HG03460 (cell line): ENCODE data around the gene OR4D1.

Experiments used
- ATAC-seq: cut with Tn5 transposase; IDR thresholded peaks from one replicate; pipeline ENCODE4 v1.9.1; 2021; ENCODE audit not compliant: unreplicated experiment

The OR4D1 gene

DNA sequence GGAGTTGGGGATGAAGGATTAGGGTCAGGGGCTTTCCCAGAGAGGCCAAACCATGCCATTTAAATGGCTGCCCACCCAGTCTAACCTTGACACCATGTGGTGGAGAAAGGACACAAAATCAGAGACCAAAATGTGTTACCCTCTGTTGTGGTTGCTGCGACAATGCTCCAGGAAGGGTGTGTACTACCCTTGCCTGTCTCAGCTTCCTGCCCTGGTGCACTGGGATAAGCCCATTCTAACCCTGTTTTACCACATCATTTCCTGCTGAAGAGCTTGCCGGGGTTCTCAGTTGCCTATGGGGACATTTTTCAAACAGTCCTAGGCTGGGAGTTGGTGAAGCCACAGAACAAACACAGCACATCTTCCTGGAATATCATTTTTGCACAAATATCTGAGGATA is 4.9 kb downstream of the OR4D1 start:
- ATAC-seq, result no peak

DNA sequence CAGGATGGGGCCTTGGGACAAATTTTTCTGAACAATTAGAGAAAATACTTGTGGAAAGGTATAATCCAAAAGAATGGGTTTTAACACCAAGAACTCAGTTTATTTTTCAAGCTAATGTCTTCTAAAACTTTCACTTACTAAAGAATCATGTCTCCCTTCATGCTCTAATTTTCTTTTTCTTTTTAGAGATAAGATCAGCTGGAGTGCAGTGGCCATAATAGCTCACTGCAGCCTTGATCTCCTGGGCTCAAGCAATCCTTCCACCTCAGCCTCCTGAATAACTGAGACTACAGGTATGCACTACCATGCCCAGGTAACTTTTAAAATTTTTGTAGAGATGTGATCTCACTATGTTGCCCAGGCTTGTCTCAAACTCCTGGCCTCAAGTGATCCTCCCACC is 5.5 kb downstream of the OR4D1 start:
- ATAC-seq, result no peak

DNA sequence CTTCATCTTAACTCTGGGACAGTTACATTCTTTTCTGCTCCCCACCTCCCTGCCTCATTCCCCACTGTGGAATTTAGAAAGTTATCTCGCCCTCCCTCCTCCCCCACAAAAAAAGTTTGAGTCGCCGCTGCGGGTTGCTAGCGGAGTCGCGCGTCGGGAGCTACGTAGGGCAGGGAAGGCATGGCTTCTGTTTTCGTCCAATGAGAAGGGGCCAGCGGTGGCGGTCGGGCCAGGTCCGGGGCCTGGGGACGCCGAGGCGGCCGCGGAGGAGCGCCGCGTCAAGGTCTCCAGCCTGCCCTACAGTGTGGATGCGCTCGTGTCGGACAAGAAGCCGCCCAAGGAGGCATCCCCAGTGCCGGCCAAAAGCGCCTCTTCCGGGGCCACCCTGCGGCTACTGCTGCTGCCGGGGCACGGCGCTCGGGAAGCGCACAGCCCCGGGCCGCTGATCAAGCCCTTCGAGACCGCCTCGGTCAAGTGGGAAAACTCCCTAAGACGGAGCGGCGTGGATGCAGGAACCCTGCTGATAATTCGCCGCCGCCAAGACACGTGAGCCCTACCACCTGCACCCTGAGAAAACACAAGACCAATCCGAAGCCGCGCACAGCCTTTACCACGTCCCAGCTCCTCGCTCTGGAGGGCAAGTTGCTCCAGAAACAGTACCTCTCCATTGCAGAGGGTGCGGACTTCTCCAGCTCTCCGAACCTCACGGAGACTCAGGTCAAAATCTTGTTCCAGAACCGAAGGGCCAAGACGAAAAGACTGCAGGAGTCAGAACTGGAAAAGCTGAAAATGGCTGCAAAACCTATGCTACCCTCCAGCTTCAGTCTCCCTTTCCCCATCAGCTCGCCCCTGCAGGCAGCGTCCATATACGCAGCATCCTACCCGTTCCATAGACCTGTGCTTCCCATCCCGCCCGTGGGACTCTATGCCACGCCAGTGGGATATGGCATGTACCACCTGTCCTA is 8.9 kb downstream of the OR4D1 start:
- ATAC-seq, result no peak

GRCh38 chr17:58158181-58158580 is 10.0 kb downstream of the OR4D1 start:
- ATAC-seq, result no peak

DNA sequence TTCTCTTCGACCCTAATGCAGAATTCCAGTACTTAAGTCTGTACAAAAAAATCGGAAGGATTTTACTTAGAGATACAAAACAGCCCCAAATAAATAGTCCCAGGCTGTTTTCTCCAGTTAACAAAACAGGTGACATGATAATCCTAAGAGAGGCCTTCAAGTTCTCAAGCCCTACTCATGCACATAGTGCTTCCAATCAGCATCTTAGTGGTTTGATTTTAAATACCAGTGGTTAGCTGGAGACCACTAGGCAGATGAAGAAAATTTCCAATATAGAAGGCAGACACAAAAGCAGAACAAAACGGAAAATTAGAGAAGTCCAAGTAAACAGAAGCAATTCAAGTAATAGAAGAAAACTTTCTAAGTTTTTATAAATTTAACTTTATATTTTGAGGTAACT is 13.4 kb downstream of the OR4D1 start:
- ATAC-seq, result no peak

DNA sequence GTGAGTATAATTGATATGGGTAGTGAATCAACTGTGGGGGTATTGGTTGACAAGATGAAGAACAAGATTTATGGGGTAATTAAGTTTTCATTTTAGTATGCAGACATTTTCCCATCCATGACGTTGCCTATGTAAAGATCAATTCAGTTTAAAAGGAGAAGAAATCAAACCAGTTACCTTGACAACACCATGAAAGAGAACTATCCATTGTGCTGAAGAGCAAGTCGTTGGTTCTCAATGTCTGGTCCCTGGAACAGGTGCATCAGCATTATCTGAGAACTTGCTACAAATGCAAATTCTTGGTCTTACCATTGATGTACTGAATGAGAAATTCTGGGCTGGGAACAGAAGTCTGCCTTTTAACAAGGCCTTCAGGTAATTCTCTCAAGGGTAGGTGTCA is 17.8 kb downstream of the OR4D1 start:
- ATAC-seq, result no peak

DNA sequence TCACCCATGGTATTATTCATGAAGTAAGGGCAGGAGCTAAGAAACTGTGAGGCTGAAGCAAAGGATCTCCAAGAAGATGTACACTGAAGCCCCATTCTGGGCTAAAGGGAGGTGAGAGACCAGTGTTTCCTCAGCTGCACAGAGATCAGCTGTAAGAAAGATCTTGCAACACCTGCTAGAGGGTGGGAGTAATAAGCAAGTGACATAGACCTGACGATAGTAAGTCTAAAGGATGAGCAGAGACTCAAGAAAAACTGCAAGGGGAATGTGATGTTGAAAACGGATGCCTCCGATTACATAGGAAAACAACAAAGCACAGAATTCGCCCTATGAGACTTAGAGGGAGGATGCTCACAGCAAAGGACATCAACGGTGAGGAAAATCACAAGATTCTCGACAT is 18.5 kb downstream of the OR4D1 start, which contains the start of gene OR4D2:
Gene OR4D2, plus strand, starts transcription at position 301 of the 400 bp plus-strand sequence. CDS start 2,674 bp downstream, outside the sequence.
- ATAC-seq, result no peak

GRCh38 chr17:58170622-58171021 is 22.4 kb downstream of the OR4D1 start:
- ATAC-seq, result no peak

- ATAC-seq, result no peak
Observed at GRCh38 chr17:58172369-58173071, 24.3 kb downstream of the OR4D1 start.

DNA sequence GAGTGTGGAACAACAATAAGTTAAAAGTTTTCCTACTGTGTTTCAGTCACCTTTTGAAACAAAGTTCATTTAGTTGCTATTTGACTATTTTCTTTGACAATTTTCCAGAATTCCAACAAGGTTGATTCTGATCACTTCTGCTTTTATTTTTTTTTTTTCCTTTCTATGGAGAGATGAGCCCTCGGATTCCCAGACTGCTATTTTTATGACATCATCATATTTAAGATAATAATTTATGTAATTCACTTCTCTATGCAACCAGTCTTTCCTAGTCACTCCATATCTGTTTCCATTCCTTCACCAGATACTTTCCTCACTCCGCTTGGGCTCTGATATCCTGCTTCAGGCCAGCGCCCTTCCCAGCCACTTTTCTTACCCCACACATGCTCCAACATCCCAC is 26.7 kb downstream of the OR4D1 start:
- ATAC-seq, result no peak

DNA sequence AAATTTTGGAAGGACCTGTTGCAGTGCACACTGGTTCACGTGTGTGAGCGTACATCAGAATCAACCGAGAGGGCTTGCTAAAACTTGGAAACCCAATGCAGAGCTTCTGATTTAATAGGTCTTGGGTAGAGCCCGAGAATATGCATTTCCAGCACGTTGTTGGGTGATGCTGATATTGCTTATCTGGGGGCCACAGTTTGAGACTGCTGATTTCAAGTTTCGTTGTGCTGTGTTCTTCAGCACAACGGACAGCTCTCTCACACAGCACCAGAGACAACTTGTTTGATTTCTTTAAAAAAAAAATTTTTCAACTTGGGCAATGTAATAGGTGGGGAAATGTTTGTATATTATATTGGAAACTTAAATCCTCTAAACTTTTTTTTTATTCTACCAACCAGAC is 28.0 kb downstream of the OR4D1 start:
- no peak for ATAC-seq

- no peak for ATAC-seq
Observed at GRCh38 chr17:58181796-58182195, 33.6 kb downstream of the OR4D1 start.

DNA sequence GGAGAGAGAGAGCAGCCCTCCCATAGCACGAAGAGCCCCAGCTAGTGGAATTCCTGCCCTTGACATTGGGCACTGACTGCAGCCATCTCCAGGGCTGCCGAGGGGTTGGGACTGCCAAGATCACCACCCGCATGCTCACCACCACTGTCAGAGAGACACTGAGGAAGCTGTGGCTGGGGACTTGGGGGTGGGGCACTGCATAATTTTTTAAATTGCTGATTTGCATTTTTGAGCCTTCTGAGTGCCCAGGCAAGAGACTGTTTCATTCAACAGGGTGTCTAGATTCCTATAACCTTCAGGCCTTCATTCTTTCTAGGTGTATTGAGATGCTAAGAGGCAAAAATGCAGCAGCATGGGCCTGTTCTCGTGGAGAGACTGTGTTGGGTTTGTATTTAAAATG is 35.3 kb downstream of the OR4D1 start:
- ATAC-seq, result no peak

DNA sequence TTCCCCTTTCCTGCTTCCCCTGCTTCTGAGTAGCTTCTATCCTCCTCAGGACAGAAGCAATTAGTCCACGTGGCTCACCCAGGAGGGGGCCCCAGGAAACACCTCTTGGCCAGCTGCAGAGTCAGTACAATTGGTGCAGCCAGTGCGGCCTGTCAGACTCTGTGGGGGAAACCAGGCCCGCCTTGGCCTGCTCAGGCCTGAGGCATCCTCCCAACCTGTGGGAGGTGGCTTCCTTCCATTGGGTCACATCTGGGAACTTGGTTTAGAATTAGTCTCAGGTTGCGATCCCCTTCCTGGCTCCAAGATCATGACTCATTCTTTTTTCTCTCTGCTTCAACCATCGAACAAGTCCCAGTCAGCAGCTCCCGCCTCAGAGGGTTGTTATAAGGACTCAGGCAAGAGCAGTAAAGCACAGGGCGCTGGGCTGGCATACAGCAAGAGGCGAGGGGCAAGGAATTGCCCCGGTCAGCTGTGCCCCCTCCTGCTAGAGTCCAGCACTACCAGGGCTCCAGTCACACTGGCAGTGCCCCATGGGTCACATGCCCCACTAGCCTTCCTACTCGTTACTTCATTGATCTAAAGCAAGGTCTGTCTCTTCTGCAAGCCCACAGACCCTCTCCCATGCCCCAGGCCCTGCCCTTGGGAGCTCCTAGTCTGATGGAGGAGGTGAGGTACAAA is 36.3 kb downstream of the OR4D1 start:
- ATAC-seq, result no peak

GRCh38 chr17:58184986-58185761 is 37.0 kb downstream of the OR4D1 start:
- ATAC-seq, result no peak

GRCh38 chr17:58186591-58186990 is 38.4 kb downstream of the OR4D1 start:
- ATAC-seq, result no peak

GRCh38 chr17:58187063-58187462 is 38.9 kb downstream of the OR4D1 start:
- no peak for ATAC-seq

DNA sequence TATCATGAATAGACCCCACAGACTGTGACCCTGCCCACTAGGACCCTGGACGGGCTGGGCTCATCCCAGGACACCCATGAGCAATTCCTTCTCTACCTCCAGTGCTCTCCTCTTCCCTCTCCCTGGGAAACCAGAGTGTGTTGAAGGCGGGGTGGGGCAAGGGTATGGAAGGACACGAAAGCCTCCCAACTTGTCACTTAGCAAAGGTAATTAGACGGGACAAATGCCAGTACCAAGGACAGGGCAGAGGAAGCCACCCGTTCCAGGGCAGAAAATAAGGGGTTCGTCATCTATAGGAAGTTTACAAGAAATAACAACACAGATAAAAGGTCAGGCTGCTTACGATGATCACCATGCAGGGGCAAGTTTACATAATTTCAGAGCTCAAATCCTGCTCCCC is 39.5 kb downstream of the OR4D1 start:
- ATAC-seq, result no peak

DNA sequence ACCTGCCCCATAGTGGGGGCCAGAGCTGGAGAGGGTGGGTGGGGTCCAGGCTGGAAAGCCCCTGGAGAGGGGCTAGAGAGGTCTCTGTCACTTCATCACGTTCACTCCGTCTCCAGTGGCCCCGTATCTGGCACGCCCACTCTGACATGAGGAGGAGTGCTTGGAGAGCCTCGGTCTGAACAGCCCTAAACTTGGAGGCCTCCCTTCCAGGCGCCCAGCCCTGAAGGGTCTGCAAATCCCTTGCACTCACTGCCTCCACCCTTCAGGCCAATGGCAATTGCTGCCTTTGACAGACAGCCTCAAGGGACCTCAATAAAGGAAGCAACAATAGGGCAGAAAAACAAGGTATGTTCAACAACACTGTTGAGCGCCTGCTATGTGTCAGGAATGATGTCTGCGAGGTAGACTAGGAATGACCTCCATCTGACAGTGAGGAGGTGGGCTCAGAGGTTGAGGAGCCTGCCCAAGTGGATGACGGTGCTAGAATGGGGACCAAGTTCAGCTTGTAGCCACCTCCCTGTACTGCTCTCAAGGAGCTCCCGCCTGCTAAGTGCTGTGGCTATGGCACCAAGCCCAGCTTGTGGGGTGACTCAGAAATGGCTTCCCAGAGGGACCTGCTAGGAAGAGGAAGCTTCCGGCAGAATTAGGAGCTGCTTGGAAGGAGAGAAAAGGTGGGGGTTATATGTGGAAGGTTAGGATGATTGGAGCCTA is 41.4 kb downstream of the OR4D1 start:
- no peak for ATAC-seq

GRCh38 chr17:58191241-58191896 is 43.2 kb downstream of the OR4D1 start:
- no peak for ATAC-seq
